ENCODE data around the gene UMAD1. TPM values are rescaled to one million over a fixed set of nuclear protein-coding genes. Genes with fewer than 3 reads are reported as not detected.

UMAD1 gene
- total and polyA plus RNA-seq, 2 donors (not counting 3 experiments of a cell fraction or from before 2014, with no cell fraction given) = 5.6 to 6.6 TPM

DNA sequence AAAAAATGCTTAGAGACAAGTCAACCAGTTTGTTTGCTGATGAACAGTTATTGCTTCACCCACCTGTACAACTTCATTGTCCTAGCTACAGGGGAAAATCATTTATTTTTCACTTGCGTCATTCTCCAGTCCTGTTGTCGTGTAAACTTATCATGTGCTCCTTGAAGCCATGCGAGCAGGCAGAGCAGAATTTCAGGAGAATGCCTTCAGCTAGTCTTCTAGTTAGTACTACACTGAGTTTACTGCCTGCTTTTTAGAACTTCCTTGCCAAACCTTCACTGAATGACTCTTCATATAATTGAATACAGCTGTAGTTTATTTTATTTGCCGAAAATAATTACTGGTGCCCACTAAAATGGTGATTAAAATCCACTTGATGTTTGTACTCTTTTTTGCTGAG lies 62.3 kb downstream of the UMAD1 start:
- TF ChIP-seq JUN (IDR thresholded peaks at IDR 0.05; ENCODE audit: borderline replicate concordance, insufficient read depth, insufficient read length, low read depth) (no peak), GATA2 (IDR thresholded peaks at IDR 0.05; ENCODE audit: insufficient read depth, insufficient read length, low read depth, low read length) (no peak), MYC (IDR thresholded peaks at IDR 0.05; ENCODE audit: low read depth, low read length) (no peak), POLR2A (IDR thresholded peaks at IDR 0.05; ENCODE audit: low read depth, low read length) (no peak), CTCF (IDR thresholded peaks at IDR 0.05; ENCODE audit: extremely low read depth in 1 of 2, insufficient read depth in 1 of 2, low read depth in 1 of 2, low read length in 2 of 2) (no peak), FOS (IDR thresholded peaks at IDR 0.05; ENCODE audit: borderline replicate concordance, insufficient read depth, low read length) (no peak), MAX (IDR thresholded peaks at IDR 0.05; ENCODE audit: insufficient read depth, insufficient read length) (no peak), POLR2AphosphoS5 (IDR thresholded peaks at IDR 0.05; ENCODE audit: insufficient read depth, low read depth, low read length) (no peak), EZH2 (IDR thresholded peaks at IDR 0.05; ENCODE audit: borderline replicate concordance, low read depth, low read length, severe bottlenecking) (no peak)
- dilution Hi-C loops (cut with MboI; ENCODE audit: extremely low pct_ligation_motif_present, low sequenced_read_pairs) = no loop called here
- ChIA-PET POLR2A (no interaction called here), CTCF (interaction anchor here (0.6 to 2.7 kb wide), 2 partner anchors 9 to 22 kb away, joined by 3 to 14 read pairs; no protein-coding TSS in a partner anchor)
- Histone ChIP-seq H3K4me2 (ENCODE audit: insufficient read depth, low read length) (no peak overlapping the region), H3K36me3 (ENCODE audit: control insufficient read depth in 2 of 2, extremely low read depth in 1 of 2, insufficient read depth in 2 of 2, low read length in 2 of 2) (no peaks in the 10 kb centered on the region), H3K27ac (ENCODE audit: insufficient read depth, low read depth, low read length) (no peak overlapping the region), H3K9ac (replicated peaks; ENCODE audit: extremely low read depth, insufficient read depth, low read length) (no peak overlapping the region), H3K4me3 (replicated peaks in 1 of 3; ENCODE audit: insufficient read depth in 1 of 3, low read depth in 1 of 3, low read length in 3 of 3) (no peak overlapping the region), H3K9me3 (replicated peaks; ENCODE audit: control insufficient read depth, insufficient read depth, low read length) (no peaks in the 10 kb centered on the region), H2AFZ (ENCODE audit: low read depth, low read length) (no peak overlapping the region), H3K79me2 (ENCODE audit: control insufficient read depth, insufficient read depth, low read length) (no peaks in the 10 kb centered on the region), H3K4me1 (ENCODE audit: control insufficient read depth, extremely low read depth, insufficient read depth, low read length) (no peaks in the 10 kb centered on the region), H3K27me3 (ENCODE audit: control insufficient read depth in 2 of 2, insufficient read depth in 2 of 2, low read length in 2 of 2) (no peaks in the 10 kb centered on the region), H3K9me1 (replicated peaks; ENCODE audit: control insufficient read depth, extremely low read depth, insufficient read depth, low read length) (no peaks in the 10 kb centered on the region), H4K20me1 (replicated peaks; ENCODE audit: control insufficient read depth, extremely low read depth, insufficient read depth, low read length) (no peaks in the 10 kb centered on the region)
- BruUV-seq (replicated peaks) = no TSS peak
- FAIRE-seq (no peak), DNase-seq (ENCODE audit: low read depth, low spot score) (no peak)
- intact Hi-C loops (cut with micrococcal nuclease) = no loop called here
